ENCODE results near the gene CRYBB1. TPM values are rescaled to one million over a fixed set of nuclear protein-coding genes. Genes with fewer than 3 reads are reported as not detected.

The CRYBB1 gene
- total RNA-seq, 1 donor from 2014 or later, result not detected

DNA sequence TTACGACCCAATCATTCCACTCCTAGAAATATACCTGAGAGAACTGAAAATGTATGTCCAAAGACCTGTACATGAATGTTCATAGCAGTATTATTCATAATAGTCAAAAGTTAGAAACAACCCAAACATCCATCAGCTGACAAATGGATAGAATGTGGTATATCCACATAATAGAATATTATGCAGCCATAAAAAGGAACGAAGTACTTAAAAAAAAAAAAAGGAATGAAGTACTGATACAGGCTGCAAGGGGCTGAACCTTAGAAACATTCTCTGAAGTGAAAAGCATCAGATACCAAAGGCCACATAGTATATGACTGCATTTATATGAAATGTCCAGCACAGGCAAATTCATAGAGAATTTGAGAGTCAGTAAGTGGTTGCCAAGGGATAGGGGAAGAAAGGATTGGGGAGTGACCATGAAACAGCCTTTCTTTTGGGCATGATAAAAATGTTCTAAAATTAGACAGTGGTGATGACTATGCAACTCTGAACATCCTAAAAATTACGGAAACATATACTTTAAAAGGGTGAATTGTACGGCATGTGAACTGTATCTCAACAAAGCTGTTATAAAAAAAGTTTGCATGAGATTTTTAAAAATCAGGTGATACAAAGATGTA lies 29.7 kb downstream of the CRYBB1 start:
- no peak for DNase-seq
- intact Hi-C loops (cut with micrococcal nuclease), result no loop called here
- H3K27ac Mint-ChIP-seq, result no peak overlapping the region
- peaks cover 66% of the 10 kb centered on the region for H3K4me1 Mint-ChIP-seq
- H3K9me3 Mint-ChIP-seq, result no peaks in the 10 kb centered on the region
- H3K27me3 Mint-ChIP-seq, result no peaks in the 10 kb centered on the region
- peaks cover 15% of the 10 kb centered on the region for H3K36me3 Mint-ChIP-seq (ENCODE audit: low read depth)
- peak overlapping the region; percentile 93 for H3K4me3 Mint-ChIP-seq

DNA sequence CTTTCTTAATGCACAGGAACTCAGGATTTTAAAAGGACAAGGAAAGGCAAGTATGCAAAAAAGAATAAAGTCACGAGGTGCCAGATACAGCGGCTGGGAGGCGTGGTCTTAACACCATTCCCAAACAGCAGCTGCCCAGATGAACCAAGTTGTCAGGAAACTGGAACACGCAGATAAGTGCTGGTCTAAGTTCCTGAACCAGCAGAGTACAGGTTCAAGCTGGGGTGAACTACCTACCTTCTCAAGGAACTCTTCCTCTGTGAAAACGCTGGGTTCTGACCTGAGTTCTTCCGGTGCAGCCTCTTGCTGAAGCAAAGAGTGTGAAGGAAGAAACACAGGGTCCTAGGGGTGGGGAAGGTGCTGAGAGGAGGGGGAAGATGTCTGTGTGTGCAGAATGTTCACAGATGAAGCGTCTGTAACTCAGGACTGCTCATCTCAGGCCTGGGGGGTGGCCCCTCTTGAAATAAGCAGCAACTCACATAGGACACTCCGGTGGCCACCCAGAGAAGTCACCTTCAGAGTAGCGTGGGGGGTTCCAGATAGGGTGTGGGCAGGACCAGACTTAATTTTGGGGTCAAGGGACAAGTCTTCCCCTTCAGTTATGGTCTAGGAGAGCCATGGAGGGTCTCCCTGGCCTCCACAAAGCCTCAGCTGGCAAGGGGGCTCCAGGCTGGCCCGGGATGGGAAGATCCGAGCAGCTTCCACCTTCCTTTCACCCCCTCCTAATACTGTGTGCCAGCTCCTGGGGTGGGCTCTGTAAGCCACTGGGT lies 31.1 kb downstream of the CRYBB1 start:
- Mint-ChIP-seq H3K27me3 (no peaks in the 10 kb centered on the region), H3K4me3 (peak overlapping the region; percentile 34), H3K4me1 (peaks cover 55% of the 10 kb centered on the region), H3K36me3 (ENCODE audit: low read depth) (peaks cover 20% of the 10 kb centered on the region), H3K9me3 (no peaks in the 10 kb centered on the region), H3K27ac (peak overlapping the region; percentile 56)
- peak; percentile 69 for DNase-seq
- intact Hi-C loops (cut with micrococcal nuclease), result no loop called here

DNA sequence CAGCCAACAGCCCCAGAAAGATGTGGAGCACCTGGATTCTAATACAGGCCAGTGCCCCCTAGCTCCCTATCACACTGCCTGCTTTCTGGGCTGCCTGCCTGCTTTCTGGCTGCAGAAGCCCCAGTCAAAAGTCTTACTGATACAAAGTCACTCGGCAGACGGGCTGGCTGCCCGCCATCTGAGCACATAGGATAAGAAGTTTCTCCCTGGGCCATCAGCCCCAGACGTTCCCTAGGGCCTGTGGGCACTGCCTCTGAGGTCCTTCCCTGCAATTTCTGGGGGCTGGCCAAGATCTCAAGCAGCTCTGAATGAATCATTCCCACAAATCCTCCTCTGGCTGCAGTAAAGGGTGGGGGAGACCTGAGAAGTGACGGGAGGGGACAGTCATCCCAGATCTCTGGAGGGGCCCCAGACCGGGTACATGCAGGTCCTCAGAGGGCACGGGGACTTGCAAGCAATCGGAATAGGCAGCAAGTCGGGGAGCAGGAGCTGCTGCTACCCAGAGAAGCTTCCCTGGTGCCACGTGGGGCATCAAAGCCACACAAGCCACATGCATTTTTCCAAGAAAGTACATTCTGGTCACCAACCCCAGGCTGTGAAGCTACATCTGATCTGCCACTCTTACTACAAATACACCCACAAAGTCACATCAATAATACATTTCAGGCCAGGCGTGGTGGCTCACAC lies 32.6 kb downstream of the CRYBB1 start:
- Mint-ChIP-seq H3K36me3 (ENCODE audit: low read depth) (peaks cover 26% of the 10 kb centered on the region), H3K27ac (no peak overlapping the region), H3K4me1 (peaks cover 59% of the 10 kb centered on the region), H3K9me3 (no peaks in the 10 kb centered on the region), H3K27me3 (no peaks in the 10 kb centered on the region), H3K4me3 (peak overlapping the region; percentile 11)
- DNase-seq, result no peak
- intact Hi-C loops (cut with micrococcal nuclease), result no loop called here

DNA sequence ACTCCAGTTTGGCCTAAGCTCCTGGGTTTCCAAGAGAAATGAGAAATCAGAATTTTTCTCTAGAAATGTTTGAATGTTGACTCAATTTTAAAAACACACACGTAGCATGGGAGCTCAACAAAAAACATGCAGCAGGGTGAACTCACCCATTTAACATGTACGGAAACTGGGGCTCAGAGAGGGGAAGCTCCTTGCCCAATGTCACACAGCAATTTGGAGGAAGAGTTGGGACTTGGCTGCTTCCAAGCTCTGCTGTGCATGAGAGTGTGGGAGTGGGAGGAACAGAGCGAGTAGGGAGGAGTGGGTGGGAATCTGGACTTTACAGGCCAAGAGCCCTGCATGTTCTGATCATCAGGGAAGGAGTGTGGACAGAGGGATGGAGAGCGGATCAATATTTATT lies 33.8 kb downstream of the CRYBB1 start:
- Mint-ChIP-seq H3K27ac (peak overlapping the region; percentile 63), H3K27me3 (no peaks in the 10 kb centered on the region), H3K9me3 (no peaks in the 10 kb centered on the region), H3K4me3 (no peak overlapping the region), H3K36me3 (ENCODE audit: low read depth) (peaks cover 27% of the 10 kb centered on the region), H3K4me1 (peaks cover 66% of the 10 kb centered on the region)
- no peak for DNase-seq
- intact Hi-C loops (cut with micrococcal nuclease), result no loop called here

DNA sequence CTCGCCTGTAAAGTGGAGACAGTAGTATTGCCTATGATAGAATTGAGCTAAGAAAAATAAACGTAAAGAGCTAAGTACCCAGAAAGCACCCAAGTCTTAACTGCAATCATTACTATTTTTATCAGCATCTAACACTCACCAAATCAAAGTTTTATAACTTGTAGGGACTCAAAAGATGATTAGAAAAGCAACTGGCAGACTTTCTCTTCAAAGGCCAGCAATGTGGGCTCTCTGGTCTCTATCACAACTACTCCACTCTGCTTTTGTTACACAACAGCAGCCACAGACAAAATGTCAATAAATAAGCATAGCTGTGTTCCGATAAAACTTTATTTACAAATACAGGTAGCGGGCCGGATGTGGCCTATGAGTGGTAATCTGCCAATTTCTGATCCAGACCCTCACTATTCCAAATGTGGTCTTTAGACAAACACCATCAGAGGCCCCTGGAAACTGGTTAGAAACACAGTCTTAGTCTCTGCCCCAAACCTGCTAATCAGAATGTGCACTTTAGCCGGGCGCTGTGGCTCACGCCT lies 36.1 kb downstream of the CRYBB1 start:
- no peak for DNase-seq
- no peaks in the 10 kb centered on the region for H3K27me3 Mint-ChIP-seq
- peaks cover 21% of the 10 kb centered on the region for H3K36me3 Mint-ChIP-seq (ENCODE audit: low read depth)
- H3K27ac Mint-ChIP-seq, result no peak overlapping the region
- no peaks in the 10 kb centered on the region for H3K9me3 Mint-ChIP-seq
- H3K4me1 Mint-ChIP-seq, result peaks cover 55% of the 10 kb centered on the region
- intact Hi-C loops (cut with micrococcal nuclease), result no loop called here
- H3K4me3 Mint-ChIP-seq, result no peak overlapping the region

DNA sequence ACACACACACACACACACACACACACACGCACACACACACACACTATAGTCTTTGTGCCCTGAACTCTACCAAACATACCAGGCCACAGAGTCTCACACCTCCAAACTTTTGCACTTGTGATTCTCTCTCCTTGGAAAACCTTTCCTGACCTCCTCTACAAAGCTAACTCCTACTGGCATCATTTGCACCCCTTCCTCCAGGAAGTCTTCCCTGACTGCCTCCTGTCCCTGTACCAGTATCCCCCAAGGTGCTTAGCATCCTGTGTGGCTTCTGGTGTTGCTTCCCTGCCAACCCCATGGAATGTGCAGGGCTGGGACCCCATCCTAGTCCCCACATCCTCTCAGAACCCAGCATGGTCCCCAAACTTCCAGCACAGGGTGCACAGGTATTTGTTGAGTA lies 36.8 kb downstream of the CRYBB1 start:
- Mint-ChIP-seq H3K4me1 (peaks cover 55% of the 10 kb centered on the region), H3K27me3 (no peaks in the 10 kb centered on the region), H3K27ac (peak overlapping the region; percentile 17), H3K9me3 (no peaks in the 10 kb centered on the region), H3K4me3 (peak overlapping the region; percentile 75), H3K36me3 (ENCODE audit: low read depth) (peaks cover 26% of the 10 kb centered on the region)
- intact Hi-C loops (cut with micrococcal nuclease), result no loop called here
- DNase-seq, result no peak

DNA sequence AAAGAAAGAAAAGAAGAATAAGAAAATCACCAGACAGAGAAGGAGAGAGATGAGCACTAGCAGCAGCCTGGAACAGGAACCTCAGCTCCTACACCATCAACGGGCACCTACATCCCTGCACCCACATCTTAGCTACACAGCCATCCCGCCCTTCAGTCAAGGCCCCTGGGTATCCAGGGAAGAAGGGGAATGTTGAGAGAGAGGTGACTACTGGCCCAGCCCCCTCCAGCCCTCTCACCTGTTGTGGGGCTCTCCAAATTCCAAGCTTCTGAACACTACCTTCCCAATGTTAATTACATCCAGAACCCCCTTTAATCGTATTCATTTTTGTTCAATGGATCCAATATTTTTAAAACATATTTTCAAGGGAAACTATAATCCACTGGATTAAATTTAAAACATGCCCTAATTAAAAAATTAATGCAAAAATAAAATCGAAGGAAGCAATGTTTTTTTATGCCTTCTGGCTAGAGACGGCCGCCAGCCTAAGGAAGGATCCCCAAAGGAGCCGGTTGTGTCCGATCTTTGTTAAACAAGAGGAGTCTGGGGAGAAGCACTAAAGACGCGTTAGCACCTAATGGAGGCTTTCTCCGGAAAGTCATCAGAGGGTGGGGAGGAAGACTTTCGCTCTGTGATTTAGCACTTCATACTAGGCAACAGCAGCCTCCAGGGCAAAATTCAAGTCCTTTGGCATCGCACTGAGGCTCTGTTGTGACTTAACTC lies 37.4 kb downstream of the CRYBB1 start:
- H3K36me3 Mint-ChIP-seq (ENCODE audit: low read depth), result peaks cover 26% of the 10 kb centered on the region
- peaks cover 52% of the 10 kb centered on the region for H3K4me1 Mint-ChIP-seq
- DNase-seq, result no peak
- no peaks in the 10 kb centered on the region for H3K9me3 Mint-ChIP-seq
- H3K27ac Mint-ChIP-seq, result peak overlapping the region; percentile 87
- no peaks in the 10 kb centered on the region for H3K27me3 Mint-ChIP-seq
- H3K4me3 Mint-ChIP-seq, result peak overlapping the region; percentile 75
- intact Hi-C loops (cut with micrococcal nuclease), result no loop called here

DNA sequence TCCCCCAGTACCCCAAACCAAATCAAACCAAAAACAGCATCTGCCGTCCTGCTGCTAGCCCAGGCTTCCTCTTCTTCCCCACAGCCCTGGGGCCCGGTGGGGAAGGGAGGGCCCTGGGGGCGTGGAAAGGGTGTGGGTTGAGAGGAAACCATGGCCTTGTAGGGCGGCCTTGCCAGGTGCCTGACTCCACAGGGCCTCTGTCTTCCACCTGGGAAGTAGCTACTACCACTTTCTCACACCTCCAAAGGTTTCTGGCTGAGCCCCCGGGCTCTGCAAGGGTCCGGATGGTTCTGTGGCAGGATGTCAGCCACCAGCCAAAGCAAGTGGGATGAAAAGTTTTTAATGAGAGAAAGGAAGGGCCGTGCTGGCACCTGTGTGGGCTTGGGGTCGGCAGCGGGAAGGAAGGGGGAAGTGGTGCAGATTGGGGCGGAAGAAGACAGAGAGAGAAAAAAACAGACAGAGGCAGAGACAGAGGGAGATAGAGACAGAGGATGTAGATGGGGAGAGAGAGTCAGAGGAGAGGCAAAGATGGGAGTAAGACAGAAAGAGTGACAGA lies 38.4 kb downstream of the CRYBB1 start:
- intact Hi-C loops (cut with micrococcal nuclease), result loop anchor here (1.0 kb wide), 1 partner anchor 11 kb away; the partner anchor contains the start of gene TPST2
- DNase-seq, result peak; percentile 91
- Mint-ChIP-seq H3K36me3 (ENCODE audit: low read depth) (peaks cover 29% of the 10 kb centered on the region), H3K4me3 (peak overlapping the region; percentile 75), H3K4me1 (peaks cover 47% of the 10 kb centered on the region), H3K27me3 (no peaks in the 10 kb centered on the region), H3K27ac (peak overlapping the region; percentile 87), H3K9me3 (no peaks in the 10 kb centered on the region)

DNA sequence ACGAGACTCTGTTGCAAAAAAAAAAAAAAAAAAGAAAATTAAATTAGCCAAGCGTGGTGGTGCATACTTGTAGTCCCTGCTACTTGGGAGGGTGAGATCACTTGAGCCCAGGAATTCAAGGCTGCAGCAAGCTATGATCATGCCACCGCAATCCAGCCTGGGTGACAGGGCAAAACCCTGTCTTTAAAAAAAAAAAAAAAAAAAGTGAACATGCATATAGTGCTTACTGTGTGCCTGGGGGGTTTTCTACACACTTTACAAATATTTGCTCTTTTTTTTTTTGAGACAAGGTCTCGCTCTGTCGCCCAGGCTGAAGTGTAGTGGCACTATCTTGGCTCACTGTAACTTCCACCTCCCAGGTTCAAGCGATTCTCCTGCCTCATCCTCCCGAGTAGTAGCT lies 40.7 kb downstream of the CRYBB1 start:
- intact Hi-C loops (cut with micrococcal nuclease), result no loop called here
- no peaks in the 10 kb centered on the region for H3K9me3 Mint-ChIP-seq
- H3K36me3 Mint-ChIP-seq (ENCODE audit: low read depth), result peaks cover 25% of the 10 kb centered on the region
- H3K4me1 Mint-ChIP-seq, result peaks cover 55% of the 10 kb centered on the region
- H3K27ac Mint-ChIP-seq, result no peak overlapping the region
- no peaks in the 10 kb centered on the region for H3K27me3 Mint-ChIP-seq
- H3K4me3 Mint-ChIP-seq, result no peak overlapping the region
- no peak for DNase-seq

DNA sequence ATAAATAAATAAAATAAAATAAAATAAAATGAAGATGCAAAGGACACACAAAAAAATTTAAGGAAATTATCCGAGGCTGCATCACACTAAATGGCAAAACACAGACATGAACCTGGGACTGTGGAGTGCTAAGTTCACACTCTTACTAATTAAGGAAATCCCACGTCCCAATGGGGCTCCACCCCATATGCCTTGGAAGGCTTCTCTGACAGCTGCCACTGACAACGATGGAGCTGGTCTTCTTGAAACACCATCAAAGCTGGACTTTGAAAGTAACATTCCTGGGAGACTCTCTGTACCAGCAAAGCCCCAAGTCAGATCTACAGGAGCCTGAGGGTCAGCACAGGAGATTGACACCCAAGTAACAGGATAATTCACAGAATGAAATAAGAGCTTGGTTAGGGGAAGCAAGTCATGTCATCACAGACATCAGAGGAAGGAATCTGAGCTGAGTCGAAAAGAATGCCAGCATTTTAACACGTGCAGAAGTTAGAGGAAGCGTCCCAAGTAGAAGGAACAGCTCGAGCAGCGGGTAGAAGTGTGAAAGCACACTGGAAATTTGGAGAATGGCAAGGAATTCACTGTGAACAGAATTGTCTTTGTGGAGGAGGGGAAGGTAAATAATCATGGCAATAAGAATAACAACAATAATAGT lies 41.7 kb downstream of the CRYBB1 start:
- H3K9me3 Mint-ChIP-seq, result no peaks in the 10 kb centered on the region
- no peak overlapping the region for H3K4me3 Mint-ChIP-seq
- H3K36me3 Mint-ChIP-seq (ENCODE audit: low read depth), result peaks cover 26% of the 10 kb centered on the region
- H3K27ac Mint-ChIP-seq, result peak overlapping the region; percentile 38
- peaks cover 57% of the 10 kb centered on the region for H3K4me1 Mint-ChIP-seq
- H3K27me3 Mint-ChIP-seq, result no peaks in the 10 kb centered on the region
- intact Hi-C loops (cut with micrococcal nuclease), result no loop called here
- no peak for DNase-seq

DNA sequence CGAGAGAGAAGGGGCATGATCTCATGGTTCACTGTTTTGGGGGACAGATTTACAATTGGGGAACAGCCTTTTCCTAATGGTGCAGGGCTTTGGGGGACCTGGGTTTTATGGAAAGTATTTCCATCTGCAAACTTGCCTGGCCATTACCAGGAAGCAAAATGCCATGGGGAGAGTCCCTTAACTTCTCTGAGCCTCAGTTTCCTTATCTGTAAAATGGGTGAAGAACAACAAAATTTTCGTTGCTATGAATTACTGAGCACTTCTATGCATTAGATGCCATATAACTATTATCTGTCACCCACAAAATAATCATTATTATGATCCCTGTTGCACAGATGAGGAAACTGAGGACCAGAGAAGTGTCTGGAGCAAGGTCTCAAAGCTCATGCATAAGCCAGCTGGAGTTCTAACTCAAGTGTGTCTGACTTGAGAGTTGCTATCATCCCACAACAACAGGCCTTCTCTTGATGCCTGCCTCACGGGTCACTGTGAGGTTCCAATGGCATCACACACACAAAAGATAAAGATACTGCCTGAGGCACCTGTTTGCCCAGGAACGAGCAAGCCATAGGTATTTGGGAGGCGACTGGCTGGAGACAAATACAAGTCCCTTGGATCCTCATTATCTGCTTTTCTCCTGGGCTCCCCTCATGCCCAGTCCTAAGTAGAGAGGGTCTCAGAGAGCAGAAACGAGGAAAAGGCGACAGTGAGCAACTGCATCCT lies 43.7 kb downstream of the CRYBB1 start:
- Mint-ChIP-seq H3K4me1 (peaks cover 48% of the 10 kb centered on the region), H3K9me3 (no peaks in the 10 kb centered on the region), H3K4me3 (no peak overlapping the region), H3K27ac (no peak overlapping the region), H3K27me3 (no peaks in the 10 kb centered on the region), H3K36me3 (ENCODE audit: low read depth) (peaks cover 28% of the 10 kb centered on the region)
- no peak for DNase-seq
- intact Hi-C loops (cut with micrococcal nuclease), result no loop called here

DNA sequence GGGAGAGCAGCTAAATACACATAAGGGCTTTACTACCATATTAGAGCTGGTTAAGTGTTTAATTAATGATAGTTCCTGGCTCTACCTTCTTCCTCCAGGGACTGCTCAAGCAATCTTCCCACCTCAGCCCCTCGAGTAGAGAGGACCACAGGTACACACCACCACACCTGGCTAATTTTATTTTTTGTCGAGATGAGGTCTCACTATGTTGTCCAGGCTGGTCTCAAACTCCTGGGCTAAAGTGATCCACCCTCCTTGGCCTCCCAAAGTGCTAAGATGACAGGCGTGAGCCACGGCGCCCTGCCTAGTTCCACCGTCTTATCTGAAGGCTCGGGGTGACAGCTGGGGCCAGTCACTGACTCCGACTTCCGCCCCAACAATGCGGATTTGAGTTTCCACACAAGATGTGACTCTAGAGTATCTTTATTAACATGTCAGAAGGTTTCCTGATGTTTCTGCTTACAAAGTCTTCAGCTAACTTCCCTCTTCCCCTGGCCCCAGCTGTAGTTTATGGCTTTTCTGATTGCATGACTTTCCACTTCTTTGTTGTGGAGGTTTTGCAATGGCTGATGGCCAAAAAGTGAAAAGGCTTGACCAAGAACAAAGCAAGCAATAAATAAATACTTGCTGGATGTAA lies 44.7 kb downstream of the CRYBB1 start:
- Mint-ChIP-seq H3K27ac (peak overlapping the region; percentile 17), H3K4me1 (peaks cover 49% of the 10 kb centered on the region), H3K4me3 (peak overlapping the region; percentile 26), H3K27me3 (no peaks in the 10 kb centered on the region), H3K36me3 (ENCODE audit: low read depth) (peaks cover 27% of the 10 kb centered on the region), H3K9me3 (no peaks in the 10 kb centered on the region)
- no peak for DNase-seq
- intact Hi-C loops (cut with micrococcal nuclease), result no loop called here
